GM21423 (cell line): Measurements from ENCODE around the gene CYB5A.
"Not testable (repeated sequence)": the region's sequence is repeated elsewhere in the genome, so short reads cannot be mapped to it uniquely, and the experiment has no call there.

Experiments used
- ATAC-seq: cut with Tn5 transposase; IDR thresholded peaks from one replicate; pipeline ENCODE4 v1.9.1; 2021; ENCODE audit warnings: mild to moderate bottlenecking, moderate library complexity; ENCODE audit not compliant: unreplicated experiment

Gene CYB5A, protein sequence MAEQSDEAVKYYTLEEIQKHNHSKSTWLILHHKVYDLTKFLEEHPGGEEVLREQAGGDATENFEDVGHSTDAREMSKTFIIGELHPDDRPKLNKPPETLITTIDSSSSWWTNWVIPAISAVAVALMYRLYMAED

GRCh38 chr18:74291771-74292540, at the start of gene CYB5A:
CYB5A (minus strand) TSS chr18:74291963; CDS start chr18:74291875, 88 bp downstream.
- ATAC-seq: peak; percentile 99

DNA sequence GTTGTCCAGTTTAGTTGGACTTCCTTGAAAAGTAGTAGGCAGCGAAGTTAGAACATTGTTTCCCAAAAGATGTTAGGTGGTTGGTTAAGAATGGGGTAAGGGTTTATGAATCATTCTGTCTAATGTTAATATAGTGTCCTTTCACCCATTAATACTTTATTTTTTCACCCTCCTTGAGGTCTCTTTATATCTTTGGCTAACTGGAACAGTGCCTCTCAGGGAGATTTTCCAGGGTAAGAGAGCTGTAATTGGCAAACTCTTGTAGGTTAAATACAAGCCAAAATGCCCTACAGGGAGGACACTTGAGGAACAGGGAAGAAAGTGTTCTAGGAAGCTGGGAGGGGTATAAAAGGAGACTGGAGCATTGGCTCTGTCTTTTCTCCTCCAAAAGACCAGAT, 46.1 kb upstream of the CYB5A start:
- ATAC-seq: no peak

DNA sequence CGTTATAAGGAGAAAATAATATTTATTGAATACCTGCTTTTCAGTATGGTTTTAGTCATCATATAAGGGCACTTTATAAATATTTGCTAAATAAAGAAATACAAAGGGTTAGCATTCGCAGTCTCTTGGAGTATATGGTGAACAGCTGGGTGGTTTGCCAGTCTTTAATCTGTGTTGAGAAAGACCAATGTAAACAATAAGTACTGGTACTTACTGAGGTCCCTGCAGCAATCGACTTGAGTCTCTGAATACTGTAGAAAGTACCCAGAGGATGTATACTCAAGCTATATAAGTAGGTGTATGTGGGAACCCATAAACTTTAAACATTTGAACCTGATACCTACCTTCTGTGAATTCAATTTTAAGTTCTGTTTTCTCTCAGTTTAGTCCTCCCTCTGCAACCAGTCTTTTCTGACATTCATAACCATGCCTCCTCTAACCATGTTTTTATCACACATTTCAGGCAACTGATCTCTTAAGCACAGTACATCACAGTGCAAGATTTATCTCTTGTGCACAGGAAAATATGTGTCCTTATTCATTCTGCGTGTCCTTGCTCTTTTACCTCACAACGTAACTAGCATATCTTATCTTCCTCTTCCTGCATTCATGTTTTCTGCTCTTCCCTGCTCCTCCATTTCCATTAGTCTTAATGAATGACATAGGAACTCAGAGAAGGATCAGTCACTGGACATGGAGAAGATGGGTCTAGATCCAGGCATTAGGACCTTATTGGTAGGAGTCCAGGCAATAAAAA, 45.6 kb upstream of the CYB5A start:
- ATAC-seq: no peak

- ATAC-seq: no peak
These were observed 44.9 kb upstream of the CYB5A start for GRCh38 chr18:74336656-74337055.

DNA sequence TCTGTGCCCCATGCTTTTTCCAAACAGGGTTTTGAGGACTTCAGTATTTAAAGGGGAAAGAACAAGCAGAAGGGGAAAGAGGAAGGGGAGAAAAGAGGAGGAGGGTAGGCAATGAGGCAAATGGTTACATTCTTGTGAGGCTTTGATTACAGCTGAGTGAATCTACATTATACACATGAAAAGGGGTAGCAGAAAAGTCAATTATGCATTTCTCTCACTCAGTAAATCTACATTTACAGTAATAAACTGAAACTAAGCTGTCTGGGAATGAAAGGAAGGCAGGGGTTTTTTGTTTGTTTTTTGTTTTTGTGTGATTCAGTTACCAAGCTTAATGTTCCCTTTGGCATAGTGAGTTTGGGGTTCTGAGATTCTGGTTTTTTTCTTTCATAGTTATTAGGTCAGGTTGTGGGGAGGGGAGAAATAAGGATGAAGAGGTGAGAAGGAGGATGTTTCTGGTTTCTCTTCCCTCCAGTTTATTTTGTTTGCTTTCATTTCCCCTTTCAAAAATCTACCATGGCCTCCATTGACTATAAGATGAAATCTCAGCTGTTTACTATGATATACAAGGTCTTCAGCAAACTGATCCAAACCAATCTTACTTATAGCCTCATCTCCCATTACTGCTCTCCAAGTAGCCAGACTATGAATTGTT, 42.6 kb upstream of the CYB5A start:
- ATAC-seq: no peak

DNA sequence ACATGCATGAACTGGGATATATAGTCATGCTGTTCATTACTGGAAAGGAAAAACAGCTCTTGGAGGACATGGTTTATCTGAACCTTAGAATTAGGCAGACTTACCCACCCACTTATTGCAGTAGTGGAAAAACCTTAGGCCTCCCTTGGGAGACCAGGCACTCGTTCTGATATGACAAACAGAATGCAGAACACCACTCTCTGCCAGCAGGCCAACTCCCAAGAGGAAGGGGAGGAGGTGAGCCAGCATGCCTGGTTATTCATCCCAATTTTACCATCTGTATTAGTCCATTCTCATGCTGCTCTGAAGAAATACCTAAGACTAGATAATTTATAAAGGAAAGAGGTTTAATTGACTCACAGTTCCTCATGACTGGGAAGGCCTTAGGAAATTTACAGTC, 41.3 kb upstream of the CYB5A start:
- no peak for ATAC-seq

- ATAC-seq: no peak
These were observed 39.6 kb upstream of the CYB5A start for GRCh38 chr18:74331404-74331803.

- no peak for ATAC-seq
These were observed 38.0 kb upstream of the CYB5A start for GRCh38 chr18:74329688-74330205.

- no peak for ATAC-seq
These were observed 36.4 kb upstream of the CYB5A start for GRCh38 chr18:74328206-74328605.

GRCh38 chr18:74326791-74327190, 35.0 kb upstream of the CYB5A start:
- ATAC-seq: not testable (repeated sequence)

DNA sequence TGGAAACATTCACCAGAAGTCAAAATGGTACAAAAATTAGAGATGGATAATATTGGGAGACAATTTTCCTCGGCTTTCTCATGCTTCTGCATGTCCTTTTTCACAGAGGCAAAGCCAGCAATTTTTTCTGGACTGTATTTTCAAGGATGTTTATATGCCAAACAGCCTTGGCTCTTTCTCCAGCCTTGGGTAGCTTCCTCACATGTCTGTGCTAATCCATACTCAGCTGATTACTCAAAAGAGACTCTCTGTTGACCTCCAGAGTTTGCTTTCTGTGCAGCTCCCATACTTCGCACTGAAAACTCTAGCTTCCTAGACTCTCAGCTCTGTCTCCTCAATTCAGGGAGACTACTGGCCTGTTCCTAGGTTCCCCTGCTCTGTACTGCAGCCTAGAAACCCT, 34.5 kb upstream of the CYB5A start:
- no peak for ATAC-seq

- ATAC-seq: no peak
These were observed 24.8 kb upstream of the CYB5A start for GRCh38 chr18:74316257-74317170.

GRCh38 chr18:74315464-74316256, 23.9 kb upstream of the CYB5A start, which contains the start of gene C18orf63:
C18orf63 (plus strand) TSS chr18:74315839; CDS start chr18:74317866, 2,027 bp downstream.
- ATAC-seq: no peak

- ATAC-seq: no peak
These were observed 23.1 kb upstream of the CYB5A start for GRCh38 chr18:74314759-74315463.

DNA sequence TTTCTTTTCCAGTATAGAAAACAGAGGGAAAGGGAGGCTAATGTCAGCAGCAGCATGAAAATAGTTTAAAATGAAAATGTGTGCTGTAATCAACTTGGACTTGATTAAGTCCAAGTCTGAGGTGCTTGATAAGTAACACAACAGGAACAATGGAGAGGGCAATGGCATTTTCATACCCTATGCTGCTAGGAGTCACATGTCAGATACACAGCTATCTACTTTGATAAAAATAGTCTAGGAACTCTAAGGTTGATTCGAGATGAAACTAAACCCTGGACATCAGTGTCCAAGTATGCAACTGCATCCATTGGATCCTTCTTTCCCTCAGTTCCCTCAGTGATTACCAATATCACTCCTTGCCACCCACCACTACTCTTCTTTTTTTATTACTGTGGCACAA, 19.2 kb upstream of the CYB5A start:
- no peak for ATAC-seq

DNA sequence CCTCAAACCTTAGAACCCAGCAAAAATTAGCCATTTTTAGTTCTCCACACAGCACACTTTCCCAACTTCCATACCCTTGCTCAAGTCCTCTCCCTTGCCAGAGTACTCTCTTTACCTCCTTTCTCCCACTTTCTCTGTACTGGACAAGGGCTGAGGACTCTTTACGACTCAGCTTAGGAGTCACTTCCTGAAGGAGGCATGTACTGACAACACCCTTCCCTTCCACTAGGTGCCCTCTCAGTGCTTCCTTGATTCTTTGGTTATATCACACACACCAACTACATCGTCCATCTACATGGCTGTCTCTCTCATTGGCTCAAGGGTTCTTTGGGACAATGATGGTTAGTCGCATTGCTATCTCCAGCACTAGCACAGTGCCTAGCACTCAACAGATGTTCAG, 18.6 kb upstream of the CYB5A start:
- peak; percentile 87 for ATAC-seq

DNA sequence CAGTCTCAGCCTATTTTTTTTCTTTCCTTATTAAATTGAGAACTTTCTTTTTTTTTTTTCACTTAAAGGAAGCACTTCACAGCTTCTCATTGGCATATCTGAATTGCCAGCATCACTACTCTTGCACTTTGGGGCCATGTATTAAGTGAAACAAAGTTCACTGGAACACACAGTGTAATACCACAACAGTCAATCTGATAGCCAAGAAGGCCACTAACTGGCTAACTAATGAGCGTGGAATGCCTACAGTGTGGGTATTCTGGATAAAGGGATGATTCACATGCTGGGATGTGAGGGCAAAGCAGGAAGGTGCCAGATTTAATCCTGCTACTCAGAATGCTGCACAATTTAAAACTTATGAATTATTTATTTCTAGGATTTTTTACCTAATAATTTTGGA, 12.2 kb upstream of the CYB5A start:
- ATAC-seq: no peak

- no peak for ATAC-seq
These were observed 11.5 kb upstream of the CYB5A start for GRCh38 chr18:74303306-74303705.

GRCh38 chr18:74299746-74300145, 8.0 kb upstream of the CYB5A start:
- ATAC-seq: no peak
